HepG2 (cell line): Measurements from ENCODE around the gene BSN. TPM values are rescaled to one million over a fixed set of nuclear protein-coding genes. Genes with fewer than 3 reads are reported as not detected.
A peak's percentile ranks its signal among the peaks of the same experiment; 100 is the strongest.

Experiments
- ATAD3A ChIP-seq: sonication (generic); formaldehyde crosslinking; IDR thresholded peaks from 2 replicates; pipeline ENCODE4 v1.4.0; 2020; ENCODE audit warnings: missing genetic modification reagents
- EEA1 ChIP-seq: sonication (generic); formaldehyde crosslinking; IDR thresholded peaks from 2 replicates; pipeline ENCODE4 v1.5.1; 2020; ENCODE audit warnings: mild to moderate bottlenecking, missing genetic modification reagents, borderline replicate concordance
- GATA4 ChIP-seq: sonication (generic); IDR thresholded peaks from 2 replicates; pipeline ENCODE4 v1.6.1; 2016; ENCODE audit warnings: antibody characterized with exemption, low read depth, borderline replicate concordance
- GLI4 ChIP-seq: sonication (generic); formaldehyde crosslinking; IDR thresholded peaks from 2 replicates; pipeline ENCODE4 v1.5.1; 2020; ENCODE audit warnings: missing genetic modification reagents, mild to moderate bottlenecking, moderate library complexity, borderline replicate concordance
- IKZF4 ChIP-seq: sonication (generic); formaldehyde crosslinking; IDR thresholded peaks from 2 replicates; pipeline ENCODE4 v1.5.1; 2020; ENCODE audit warnings: borderline replicate concordance, mild to moderate bottlenecking, low read depth, missing genetic modification reagents; ENCODE audit errors: not compliant biosample characterization
- ISL2 ChIP-seq: sonication (generic); formaldehyde crosslinking; IDR thresholded peaks from 2 replicates; pipeline ENCODE4 v1.5.0; 2020; ENCODE audit warnings: missing genetic modification reagents
- KDM2A ChIP-seq: sonication (generic); formaldehyde crosslinking; IDR thresholded peaks from 2 replicates; pipeline ENCODE4 v1.4.0; 2020; ENCODE audit warnings: low read depth, missing genetic modification reagents, borderline replicate concordance
- KDM3A ChIP-seq: IDR thresholded peaks from 2 replicates; pipeline ENCODE4 v1.6.1; 2018; ENCODE audit warnings: low read depth, missing compliant biosample characterization
- POLR2A ChIP-seq, 2 experiments: IDR thresholded peaks; 2 replicates each; pipeline ENCODE4 v1.6.1; 2011; ENCODE audit warnings: low read depth in 2 of 2, low read length in 2 of 2, mild to moderate bottlenecking in 1 of 2, moderate library complexity in 1 of 2; ENCODE audit not compliant: insufficient read depth in 1 of 2
- RAD21 ChIP-seq: fragments of 450-650 bp; formaldehyde crosslinking; IDR thresholded peaks from 2 replicates; pipeline ENCODE4 v1.5.0; 2020; ENCODE audit warnings: mild to moderate bottlenecking
- TARDBP ChIP-seq: sonication (generic); formaldehyde crosslinking; IDR thresholded peaks from 2 replicates; pipeline ENCODE4 v1.8.0; 2022; ENCODE audit warnings: mild to moderate bottlenecking, missing genetic modification reagents
- ZNF263 ChIP-seq: sonication (generic); formaldehyde crosslinking; IDR thresholded peaks from 2 replicates; pipeline ENCODE4 v1.4.0; 2020; ENCODE audit warnings: missing genetic modification reagents
- ZNF451 ChIP-seq: sonication (generic); formaldehyde crosslinking; IDR thresholded peaks from 2 replicates; pipeline ENCODE4 v1.5.0; 2020; ENCODE audit warnings: mild to moderate bottlenecking, missing genetic modification reagents
- ZNF776 ChIP-seq: sonication (generic); formaldehyde crosslinking; IDR thresholded peaks from 2 replicates; pipeline ENCODE4 v1.4.0; 2020; ENCODE audit warnings: mild to moderate bottlenecking, missing genetic modification reagents
- ZNF883 ChIP-seq: sonication (generic); formaldehyde crosslinking; IDR thresholded peaks from 2 replicates; pipeline ENCODE4 v1.5.1; 2020; ENCODE audit warnings: mild to moderate bottlenecking, missing genetic modification reagents; ENCODE audit errors: not compliant biosample characterization
- polyA plus RNA-seq, 8 experiments: library from polyadenylated mRNA; depleted of rRNA in 3 of 8; stranded (reverse) in 7 of 8; unstranded in 1 of 8; fragments of >200 nt; fragmentation: Illumina TruSeq in 4 of 8; extraction: Trizol in 4 of 8; gene quantifications; 2 replicates each; pipeline versions ENCODE4 v1.2.1 to v1.2.3, GENCODE V29; 2011 to 2016; ENCODE audit warnings: low read depth in 4 of 8, missing spikeins in 1 of 8, mixed read lengths in 1 of 8; ENCODE audit not compliant: insufficient read depth in 1 of 8
- total RNA-seq, 5 experiments: library from RNA; depleted of rRNA; stranded (reverse); fragments of >200 nt; fragmentation: Illumina TruSeq; extraction: Trizol; gene quantifications; 2 replicates each; pipeline ENCODE4 v1.2.3, GENCODE V29; 2016; ENCODE audit warnings: low read depth in 1 of 5
- TF ChIP-seq, protein P1 (sequence below): sonication (generic); formaldehyde crosslinking; IDR thresholded peaks from 2 replicates; pipeline ENCODE4 v1.5.1; 2020; ENCODE audit warnings: missing genetic modification reagents, mild to moderate bottlenecking, borderline replicate concordance
- TF ChIP-seq, protein P2 (sequence below): sonication (generic); formaldehyde crosslinking; IDR thresholded peaks from 2 replicates; pipeline ENCODE4 v1.8.1; 2023; ENCODE audit warnings: mild to moderate bottlenecking, missing genetic modification reagents
- TF ChIP-seq, protein P3 (sequence below): IDR thresholded peaks from 2 replicates; pipeline ENCODE4 v1.6.1; 2016; ENCODE audit warnings: missing genetic modification reagents, missing compliant biosample characterization
- TF ChIP-seq, protein P4 (sequence below): sonication (generic); formaldehyde crosslinking; IDR thresholded peaks from 2 replicates; pipeline ENCODE4 v1.9.0; 2022; ENCODE audit warnings: low read depth, missing genetic modification reagents

BSN gene
- total and polyA plus RNA-seq, 2 of the 13 experiments (the other 11 are each of a cell fraction or from before 2014, with no cell fraction given), result 0.42 to 0.86 TPM

DNA sequence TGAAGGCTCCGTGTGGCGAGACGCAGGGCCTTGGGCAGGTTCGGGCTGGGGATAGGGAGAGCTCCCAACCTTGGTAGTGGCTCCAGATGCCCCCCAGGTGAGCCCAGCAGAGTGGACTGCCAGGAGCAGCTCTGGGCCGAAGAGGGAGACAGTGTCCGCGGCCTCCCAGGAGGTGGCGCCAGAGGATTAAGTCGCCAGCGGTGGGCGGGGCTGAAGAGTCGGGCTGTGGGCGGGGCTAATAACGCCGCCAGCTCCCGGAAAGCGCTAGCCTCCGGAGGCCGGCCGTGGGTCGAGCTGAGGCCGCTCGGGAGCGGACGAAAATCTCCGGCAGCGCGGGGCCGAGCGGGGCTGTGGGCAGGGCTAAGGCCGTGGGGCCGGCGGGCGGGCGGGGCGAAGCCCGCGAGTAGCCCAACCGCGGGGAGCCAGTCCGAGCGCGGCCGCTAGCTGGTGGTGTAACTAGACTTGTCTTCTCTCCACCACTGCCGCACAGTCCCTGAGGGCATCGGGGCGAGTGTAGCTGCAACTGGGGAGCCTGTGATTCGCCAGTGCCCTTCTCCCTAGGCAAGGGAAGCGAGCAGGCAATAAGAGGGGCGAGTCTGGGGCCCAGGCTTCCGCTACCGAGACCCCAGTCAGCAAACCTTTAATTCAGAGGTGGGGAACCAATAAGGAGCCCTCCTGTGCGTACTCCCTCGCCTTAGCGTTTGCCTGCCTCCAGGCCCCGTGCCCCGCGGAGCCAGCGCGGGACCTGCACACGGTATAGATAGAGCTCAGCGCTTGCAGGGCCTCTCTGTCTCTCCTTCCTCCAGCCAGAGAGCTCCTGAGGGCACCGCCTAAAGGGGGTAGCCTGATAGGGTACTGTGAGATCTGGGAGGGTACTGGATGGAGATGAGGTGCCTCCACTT, 14.4 kb upstream of the BSN start (continued):
- TF ChIP-seq IKZF4 (CRISPR knock-in tag) (peak; percentile 47), ZNF776 (CRISPR knock-in tag) (no peak), ZNF451 (CRISPR knock-in tag) (peak; percentile 24; the same call in 1 of the 2 replicates), ISL2 (CRISPR knock-in tag) (peak; percentile 57; the same call in 1 of the 2 replicates), EEA1 (CRISPR knock-in tag) (no peak), GATA4 (0 out of 2 replicates have a peak, but pooled peaks have one; percentile 37), KDM3A (0 out of 2 replicates have a peak, but pooled peaks have one; percentile 44), KDM2A (CRISPR knock-in tag) (0 out of 2 replicates have a peak, but pooled peaks have one; percentile 21), ZNF883 (peak; percentile 21), ATAD3A (CRISPR knock-in tag) (no peak), GLI4 (CRISPR knock-in tag) (peak; percentile 62; the same call in 1 of the 2 replicates), ZNF263 (peak; percentile 51; the same call in 1 of the 2 replicates), POLR2A (IDR thresholded peaks at IDR 0.05; ENCODE audit: insufficient read depth in 1 of 2, low read depth in 2 of 2, low read length in 2 of 2) (peak; percentile 81 to 84), RAD21 (CRISPR knock-in tag) (peak; percentile 98), TARDBP (CRISPR knock-in tag) (0 out of 2 replicates have a peak, but pooled peaks have one; percentile 15)
- TF ChIP-seq, protein P1, sequence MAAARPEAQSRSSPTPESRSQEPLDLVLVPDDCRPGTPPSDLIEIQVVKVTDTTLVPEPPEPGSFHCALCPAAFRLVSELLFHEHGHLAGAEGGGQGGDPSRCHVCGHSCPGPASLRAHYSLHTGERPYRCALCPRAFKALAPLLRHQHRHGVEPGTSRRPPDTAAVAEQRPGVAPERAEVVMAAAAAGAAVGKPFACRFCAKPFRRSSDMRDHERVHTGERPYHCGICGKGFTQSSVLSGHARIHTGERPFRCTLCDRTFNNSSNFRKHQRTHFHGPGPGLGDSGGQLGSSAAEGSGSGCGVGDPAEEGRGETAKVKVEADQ (CRISPR knock-in tag), result peak; percentile 68; the same call in 1 of the 2 replicates
- TF ChIP-seq, protein P2, sequence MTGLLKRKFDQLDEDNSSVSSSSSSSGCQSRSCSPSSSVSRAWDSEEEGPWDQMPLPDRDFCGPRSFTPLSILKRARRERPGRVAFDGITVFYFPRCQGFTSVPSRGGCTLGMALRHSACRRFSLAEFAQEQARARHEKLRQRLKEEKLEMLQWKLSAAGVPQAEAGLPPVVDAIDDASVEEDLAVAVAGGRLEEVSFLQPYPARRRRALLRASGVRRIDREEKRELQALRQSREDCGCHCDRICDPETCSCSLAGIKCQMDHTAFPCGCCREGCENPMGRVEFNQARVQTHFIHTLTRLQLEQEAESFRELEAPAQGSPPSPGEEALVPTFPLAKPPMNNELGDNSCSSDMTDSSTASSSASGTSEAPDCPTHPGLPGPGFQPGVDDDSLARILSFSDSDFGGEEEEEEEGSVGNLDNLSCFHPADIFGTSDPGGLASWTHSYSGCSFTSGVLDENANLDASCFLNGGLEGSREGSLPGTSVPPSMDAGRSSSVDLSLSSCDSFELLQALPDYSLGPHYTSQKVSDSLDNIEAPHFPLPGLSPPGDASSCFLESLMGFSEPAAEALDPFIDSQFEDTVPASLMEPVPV (CRISPR knock-in tag), result peak; percentile 46
- TF ChIP-seq, protein P3, sequence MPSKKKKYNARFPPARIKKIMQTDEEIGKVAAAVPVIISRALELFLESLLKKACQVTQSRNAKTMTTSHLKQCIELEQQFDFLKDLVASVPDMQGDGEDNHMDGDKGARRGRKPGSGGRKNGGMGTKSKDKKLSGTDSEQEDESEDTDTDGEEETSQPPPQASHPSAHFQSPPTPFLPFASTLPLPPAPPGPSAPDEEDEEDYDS, result 0 out of 2 replicates have a peak, but pooled peaks have one; percentile 18
- TF ChIP-seq, protein P4, sequence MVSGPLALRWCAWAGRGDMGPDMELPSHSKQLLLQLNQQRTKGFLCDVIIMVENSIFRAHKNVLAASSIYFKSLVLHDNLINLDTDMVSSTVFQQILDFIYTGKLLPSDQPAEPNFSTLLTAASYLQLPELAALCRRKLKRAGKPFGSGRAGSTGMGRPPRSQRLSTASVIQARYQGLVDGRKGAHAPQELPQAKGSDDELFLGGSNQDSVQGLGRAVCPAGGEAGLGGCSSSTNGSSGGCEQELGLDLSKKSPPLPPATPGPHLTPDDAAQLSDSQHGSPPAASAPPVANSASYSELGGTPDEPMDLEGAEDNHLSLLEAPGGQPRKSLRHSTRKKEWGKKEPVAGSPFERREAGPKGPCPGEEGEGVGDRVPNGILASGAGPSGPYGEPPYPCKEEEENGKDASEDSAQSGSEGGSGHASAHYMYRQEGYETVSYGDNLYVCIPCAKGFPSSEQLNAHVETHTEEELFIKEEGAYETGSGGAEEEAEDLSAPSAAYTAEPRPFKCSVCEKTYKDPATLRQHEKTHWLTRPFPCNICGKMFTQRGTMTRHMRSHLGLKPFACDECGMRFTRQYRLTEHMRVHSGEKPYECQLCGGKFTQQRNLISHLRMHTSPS (CRISPR knock-in tag), result 0 out of 2 replicates have a peak, but pooled peaks have one; percentile 12
- TF ChIP-seq, all 625 proteins: peak for 162
